Pancreas (tissue), 10 donors: ENCODE measurements around the gene ZNF80. TPM values are rescaled to one million over a fixed set of nuclear protein-coding genes. Genes with fewer than 3 reads are reported as not detected.

Experiments
- ATAC-seq, 4 donors: fragments of 200-7000 bp; cut with Tn5 transposase; one replicate each; pipeline versions ENCODE4 v1.8.0 to v1.9.1; 2020; ENCODE audit warnings: mild to moderate bottlenecking in 4 of 4, moderate library complexity in 4 of 4
- DNase-seq, 6 donors: peaks; one replicate each; pipeline ENCODE4 v3.0.0-alpha.2; 2020
- FAIRE-seq: peaks from 2 replicates; lab custom pipeline; 2012; peaks lifted over from hg19 to GRCh38; lab: Jason Lieb, UNC
- H3K27ac ChIP-seq, 4 donors: fragments of 200-600 bp; sonication (generic); 1 replicate in 3 of 4; 2 replicates in 1 of 4; pipeline versions ENCODE4 v1.5.0 to v1.8.0; 2020
- H3K27me3 ChIP-seq, 4 donors: fragments of 200-600 bp; one replicate each; pipeline ENCODE4 v1.8.0; 2021
- H3K36me3 ChIP-seq, 3 donors: fragments of 200-600 bp; sonication (generic) in 1 of 3; one replicate each; pipeline versions ENCODE4 v1.5.0 to v1.8.0; 2020 to 2021
- H3K4me1 ChIP-seq, 3 donors: fragments of 200-600 bp; one replicate each; pipeline ENCODE4 v1.8.0; 2021
- H3K4me3 ChIP-seq, 4 donors: fragments of 200-600 bp; sonication (generic) in 2 of 4; one replicate each; pipeline versions ENCODE4 v1.5.0 to v1.8.0; 2020 to 2021
- H3K9me3 ChIP-seq, 4 donors: fragments of 200-600 bp; one replicate each; pipeline ENCODE4 v1.8.0; 2021
- WGBS, 2 donors: extraction: QIAGEN DNeasy Blood & Tissue Kit; methylation state at CpG; one replicate each; pipeline ENCODE4 v1.1.7; 2013; 5-methylcytosine and 5-hydroxymethylcytosine counted together
- intact Hi-C, 3 donors: fragments of 100-400 bp; cut with DNase I; formaldehyde crosslinking; loops; one replicate each; pipeline versions ENCODE4 v1.11.1 to v1.14.2; 2022
- polyA plus RNA-seq, 2 donors: library from polyadenylated mRNA; stranded (reverse); fragments of 200-250 nt; gene quantifications; one replicate each; pipeline ENCODE4 v1.2.3, GENCODE V29; 2013
- total RNA-seq, 6 donors: library from RNA; stranded (reverse); fragmentation: NEBNext Ultra II Directional in 4 of 6; extraction: Animal tissue kit (Norgen Biotek cat#: 25700) in 4 of 6; gene quantifications; one replicate each; pipeline versions ENCODE4 v1.2.1 to v1.2.4, GENCODE V29; 2021 to 2023
- TF ChIP-seq, protein P1 (sequence below), 4 donors: fragments of 200-600 bp; sonication (generic) in 3 of 4; IDR thresholded peaks; one replicate each; pipeline versions ENCODE4 v1.5.0 to v1.8.0; 2021; ENCODE audit warnings: antibody characterized with exemption in 4 of 4
- donor health status: healthy with polysubstance abuse.
- donor health status: DM: no; HTN: no; CAD: no; lungs with moderate emphysema.
- donor health status: DM: no; HTN: no; CAD: no.
- donor health status: control.
- donor health status: control.
- donor health status: Bipolar disorder and iron deficiency.
- donor health status: DM: yes; HTN: yes; CAD: no.
- donor health status: DM: no; HTN: no; CAD: no.
- donor health status: DM: no; HTN: no; CAD: no.
- donor health status: DM: yes; HTN: yes; CAD: no.

Gene ZNF80
- total and polyA plus RNA-seq, 8 donors = 0.09 TPM; not detected in 7

DNA sequence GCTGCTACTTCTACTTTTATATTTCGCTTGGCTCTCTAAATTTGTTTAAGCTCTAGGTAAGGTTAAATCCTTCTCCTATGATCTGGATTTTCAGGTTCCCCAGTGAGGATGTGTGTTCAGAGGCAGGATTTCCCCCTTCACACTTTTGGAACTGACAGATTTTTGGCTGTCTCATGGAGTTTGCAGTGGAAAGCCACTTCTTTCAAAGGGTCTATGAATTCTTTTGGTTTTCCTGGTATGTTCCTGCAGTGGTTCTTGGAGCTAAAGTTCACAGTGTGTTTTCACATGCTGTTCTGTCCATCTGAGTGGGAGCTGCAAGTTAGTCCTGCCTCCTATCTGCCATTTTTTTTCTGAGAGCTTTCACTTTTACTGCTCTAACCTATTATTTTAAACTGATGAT lies 34.9 kb upstream of the ZNF80 start:
- WGBS, 2 donors = 63 to 81% methylated on average over 1 of the region's 1 CpG
- DNase-seq = no peak
- no peak overlapping the region for H3K4me3 ChIP-seq
- TF ChIP-seq, protein P1, sequence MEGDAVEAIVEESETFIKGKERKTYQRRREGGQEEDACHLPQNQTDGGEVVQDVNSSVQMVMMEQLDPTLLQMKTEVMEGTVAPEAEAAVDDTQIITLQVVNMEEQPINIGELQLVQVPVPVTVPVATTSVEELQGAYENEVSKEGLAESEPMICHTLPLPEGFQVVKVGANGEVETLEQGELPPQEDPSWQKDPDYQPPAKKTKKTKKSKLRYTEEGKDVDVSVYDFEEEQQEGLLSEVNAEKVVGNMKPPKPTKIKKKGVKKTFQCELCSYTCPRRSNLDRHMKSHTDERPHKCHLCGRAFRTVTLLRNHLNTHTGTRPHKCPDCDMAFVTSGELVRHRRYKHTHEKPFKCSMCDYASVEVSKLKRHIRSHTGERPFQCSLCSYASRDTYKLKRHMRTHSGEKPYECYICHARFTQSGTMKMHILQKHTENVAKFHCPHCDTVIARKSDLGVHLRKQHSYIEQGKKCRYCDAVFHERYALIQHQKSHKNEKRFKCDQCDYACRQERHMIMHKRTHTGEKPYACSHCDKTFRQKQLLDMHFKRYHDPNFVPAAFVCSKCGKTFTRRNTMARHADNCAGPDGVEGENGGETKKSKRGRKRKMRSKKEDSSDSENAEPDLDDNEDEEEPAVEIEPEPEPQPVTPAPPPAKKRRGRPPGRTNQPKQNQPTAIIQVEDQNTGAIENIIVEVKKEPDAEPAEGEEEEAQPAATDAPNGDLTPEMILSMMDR (IDR thresholded peaks at IDR 0.05) = no peak
- FAIRE-seq = no peak
- no peak overlapping the region for H3K27ac ChIP-seq
- H3K4me1 ChIP-seq = no peaks in the 10 kb centered on the region
- no peaks in the 10 kb centered on the region for H3K36me3 ChIP-seq
- intact Hi-C loops = no loop called here
- no peak for ATAC-seq
- H3K27me3 ChIP-seq = no peaks in the 10 kb centered on the region
- H3K9me3 ChIP-seq = no peaks in the 10 kb centered on the region

DNA sequence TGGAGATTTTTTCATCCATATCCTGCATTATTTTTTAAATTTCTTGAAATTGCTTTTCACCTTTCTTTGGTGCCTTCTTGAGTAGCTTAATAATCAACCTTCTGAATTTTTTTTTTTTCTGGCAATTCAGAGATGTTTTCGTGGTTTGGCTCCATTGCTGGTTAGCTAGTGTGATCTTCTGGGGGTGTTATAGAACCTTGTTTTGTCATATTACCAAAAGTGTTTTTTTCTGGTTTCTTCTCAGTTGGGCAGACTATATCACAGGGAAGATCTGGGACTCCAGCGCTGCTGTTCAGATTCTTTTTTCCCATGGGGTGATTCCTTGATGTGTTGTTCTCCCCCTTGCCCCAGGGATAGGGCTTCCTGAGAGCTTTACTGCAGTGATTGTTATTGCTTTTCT lies 32.6 kb upstream of the ZNF80 start:
- intact Hi-C loops = no loop called here
- Histone ChIP-seq H3K4me3 (no peak overlapping the region), H3K27me3 (no peaks in the 10 kb centered on the region), H3K36me3 (no peaks in the 10 kb centered on the region), H3K27ac (no peak overlapping the region), H3K4me1 (no peaks in the 10 kb centered on the region), H3K9me3 (no peaks in the 10 kb centered on the region)
- no peak for ATAC-seq
- 80 to 88% methylated on average over 2 of the region's 2 CpGs for WGBS, 2 donors
- TF ChIP-seq, protein P1 (IDR thresholded peaks at IDR 0.05) = no peak
- no peak for DNase-seq
- FAIRE-seq = no peak

DNA sequence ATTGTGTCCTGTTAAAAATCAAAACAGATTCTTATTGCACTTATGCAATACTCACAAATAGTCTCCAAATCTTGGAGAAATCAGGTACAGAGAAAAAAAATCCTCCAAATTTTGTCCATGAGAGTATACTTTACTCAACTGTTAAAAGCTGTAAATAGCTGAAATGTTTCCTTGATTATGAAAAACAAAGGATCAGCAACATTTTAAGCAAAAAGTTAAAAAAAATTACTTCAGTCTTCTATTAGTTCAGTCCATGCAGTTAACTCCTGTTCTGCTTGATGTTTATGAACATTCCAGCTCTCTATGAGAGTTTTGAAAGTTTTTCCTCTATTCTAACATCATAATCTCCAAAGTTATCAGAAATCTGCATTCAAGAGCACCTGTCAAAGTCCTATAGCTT lies 22.8 kb upstream of the ZNF80 start:
- Histone ChIP-seq H3K27ac (no peak overlapping the region), H3K36me3 (no peaks in the 10 kb centered on the region), H3K9me3 (no peaks in the 10 kb centered on the region), H3K4me3 (no peak overlapping the region), H3K4me1 (no peaks in the 10 kb centered on the region), H3K27me3 (no peaks in the 10 kb centered on the region)
- ATAC-seq (no peak), FAIRE-seq (no peak), DNase-seq (no peak)
- TF ChIP-seq, protein P1 (IDR thresholded peaks at IDR 0.05) = no peak
- intact Hi-C loops = no loop called here

DNA sequence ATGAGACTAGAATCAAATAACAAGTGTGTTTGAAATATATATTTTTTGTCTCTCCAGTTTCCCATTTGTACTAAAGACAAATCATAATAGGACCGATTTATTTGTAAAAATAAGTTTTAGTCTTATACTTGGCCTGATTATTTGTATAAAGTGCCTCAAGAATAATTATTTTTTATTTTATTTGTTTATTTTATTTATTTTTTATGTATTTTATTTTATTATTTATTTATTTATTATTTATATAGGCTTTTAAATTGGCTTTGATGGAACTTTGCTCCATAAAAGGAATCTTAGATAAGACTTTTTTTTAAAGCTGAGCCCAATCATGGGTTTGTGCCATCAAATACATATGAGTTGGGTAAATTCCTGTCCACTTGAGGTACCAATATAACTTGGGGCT lies 22.2 kb upstream of the ZNF80 start:
- no peaks in the 10 kb centered on the region for H3K9me3 ChIP-seq
- H3K27ac ChIP-seq = no peak overlapping the region
- no peak overlapping the region for H3K4me3 ChIP-seq
- H3K36me3 ChIP-seq = no peaks in the 10 kb centered on the region
- intact Hi-C loops = no loop called here
- ATAC-seq (no peak), DNase-seq (no peak), FAIRE-seq (no peak)
- no peaks in the 10 kb centered on the region for H3K4me1 ChIP-seq
- H3K27me3 ChIP-seq = no peaks in the 10 kb centered on the region
- TF ChIP-seq, protein P1 (IDR thresholded peaks at IDR 0.05) = no peak
- WGBS, 2 donors = 75 to 89% methylated on average over 1 of the region's 1 CpG

DNA sequence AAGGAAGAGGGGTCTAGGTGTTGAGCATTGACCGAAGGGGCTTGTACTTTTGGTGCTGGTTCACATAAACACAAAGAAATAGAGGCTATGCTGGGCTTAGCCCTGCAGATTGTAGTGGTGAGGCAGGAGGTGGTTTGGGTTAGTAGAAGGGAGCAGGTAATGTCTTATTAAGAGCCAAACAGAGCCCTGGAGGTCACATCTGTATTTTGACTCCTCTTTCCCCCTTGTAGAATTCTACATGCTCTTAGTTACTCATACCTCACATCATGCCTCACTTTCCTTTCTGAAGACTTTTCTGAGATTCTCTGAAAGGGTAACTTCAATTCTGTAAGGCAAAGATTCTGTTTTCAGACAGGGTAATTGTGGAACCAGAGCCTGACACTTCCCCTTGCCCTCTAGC lies 16.1 kb upstream of the ZNF80 start:
- TF ChIP-seq, protein P1 (IDR thresholded peaks at IDR 0.05) = no peak

More for the DNA sequence above, 16.1 kb upstream of the ZNF80 start:
- FAIRE-seq (no peak), ATAC-seq (no peak), DNase-seq (no peak)
- Histone ChIP-seq H3K4me3 (no peak overlapping the region), H3K27ac (no peak overlapping the region), H3K9me3 (no peaks in the 10 kb centered on the region), H3K4me1 (no peaks in the 10 kb centered on the region), H3K27me3 (no peaks in the 10 kb centered on the region), H3K36me3 (no peaks in the 10 kb centered on the region)
- intact Hi-C loops = no loop called here
- 71 to 81% methylated on average over 1 of the region's 1 CpG for WGBS, 2 donors
